KBM-7 (cell line): ENCODE measurements around the gene MAML3.

ENCODE experiments used
- DNase-seq: peaks from one replicate; pipeline ENCODE4 v3.0.0-alpha.2; 2015
- in situ Hi-C: fragments of 300-500 bp; cut with MboI; formaldehyde crosslinking; loops from 2 replicates; pipeline ENCODE4 v1.14.3; 2020; ENCODE audit warnings: low sequenced_read_pairs, low pct_unique_long_range_greater_than_20kb, mixed read lengths

The MAML3 gene

DNA sequence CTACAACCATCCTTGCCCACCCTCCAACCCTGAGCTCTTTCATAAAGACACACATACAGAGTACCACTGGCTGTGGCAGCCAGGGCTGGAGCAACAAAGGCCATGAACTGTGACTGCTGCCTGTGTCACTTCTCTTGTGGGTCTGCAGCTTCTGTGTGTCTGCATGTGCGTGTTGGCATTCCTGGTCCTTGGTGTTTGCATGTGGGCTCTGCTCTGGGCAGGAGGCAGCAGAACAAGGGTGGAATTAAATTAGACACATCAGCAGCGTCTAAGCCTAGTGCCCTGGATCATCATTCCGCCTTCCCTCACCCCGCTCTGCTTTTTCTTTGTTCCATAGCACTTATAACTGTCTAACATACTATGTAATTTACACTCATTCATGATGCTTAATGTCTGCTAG is 330.6 kb downstream of the MAML3 start:
- in situ Hi-C loops: no loop called here
- DNase-seq: no peak

DNA sequence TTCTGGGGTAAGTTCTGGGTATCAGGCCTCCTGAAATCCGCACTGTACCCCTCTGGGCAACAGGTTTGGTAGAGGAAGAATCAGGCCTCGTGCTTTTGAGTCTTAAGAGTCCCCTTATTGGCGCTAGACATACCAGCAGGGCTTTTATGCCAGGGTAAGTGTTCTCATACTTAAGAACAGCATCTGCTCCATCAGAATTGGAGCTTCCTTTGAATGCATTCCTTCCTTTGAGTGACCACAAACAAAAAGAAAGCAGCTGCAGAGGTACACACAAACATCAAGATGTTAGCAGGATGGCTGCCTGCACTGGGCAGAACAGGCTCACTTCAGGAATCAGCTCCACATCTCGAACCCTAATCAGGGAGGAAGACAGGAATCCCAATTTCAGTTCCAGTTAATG is 331.6 kb downstream of the MAML3 start:
- DNase-seq: no peak
- in situ Hi-C loops: no loop called here

- no peak for DNase-seq
- in situ Hi-C loops: no loop called here
Observed at GRCh38 chr4:139819082-139819481, 334.9 kb downstream of the MAML3 start.

DNA sequence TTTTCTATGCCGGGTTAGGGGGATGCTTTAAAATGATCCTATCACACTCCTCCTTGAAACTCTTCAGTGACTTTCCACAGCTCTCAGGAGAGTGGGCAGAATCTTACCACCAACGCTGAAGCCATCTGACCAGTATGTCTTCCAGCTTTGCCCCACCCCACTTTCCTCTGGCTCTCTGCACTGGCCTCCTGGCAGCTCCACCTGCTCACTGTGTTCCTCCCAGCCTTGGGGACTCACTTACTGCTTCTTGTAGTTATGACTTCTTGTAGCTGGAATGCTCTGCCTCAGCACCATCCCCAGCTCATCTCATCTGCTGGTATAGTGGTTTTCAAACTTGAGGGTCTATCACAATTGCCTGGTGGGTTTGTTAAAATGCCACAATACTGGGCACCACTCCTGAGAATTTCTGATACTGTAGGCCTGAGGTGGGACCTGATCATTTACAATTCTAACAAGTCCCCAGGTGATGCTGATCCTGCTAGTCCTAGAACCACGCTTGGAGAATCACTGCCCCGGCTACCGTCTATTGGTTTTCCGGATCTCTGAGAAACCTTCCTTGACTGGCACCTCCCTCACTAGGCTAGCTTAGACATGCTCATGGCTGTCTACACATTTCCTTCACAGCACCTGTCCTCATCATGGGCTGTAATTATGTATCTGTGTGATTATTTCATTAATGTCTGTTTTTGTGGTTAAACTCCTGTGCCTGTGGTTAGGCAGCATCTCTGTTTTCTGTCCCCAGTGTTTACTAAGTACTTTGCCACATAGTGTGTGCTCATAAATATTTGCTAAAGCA is 336.1 kb downstream of the MAML3 start:
- in situ Hi-C loops: no loop called here
- DNase-seq: no peak

DNA sequence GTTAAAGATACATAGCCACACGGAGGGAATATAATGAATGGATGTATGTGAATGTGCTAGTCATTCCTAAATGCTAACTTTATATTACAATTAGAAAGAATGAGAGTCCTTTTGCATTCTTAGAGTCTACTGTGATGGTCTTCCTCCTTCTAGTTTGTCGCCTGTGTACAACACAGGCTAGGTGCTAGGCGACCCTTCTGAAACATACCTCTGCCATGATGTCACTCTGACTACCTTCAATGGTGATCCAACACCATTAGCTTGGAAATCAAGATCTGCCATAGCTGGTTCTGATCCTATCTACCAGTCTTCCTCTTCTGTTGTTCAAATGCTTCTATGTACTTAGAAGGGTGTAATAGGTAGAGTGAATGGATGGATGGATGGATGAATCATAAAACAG is 337.1 kb downstream of the MAML3 start:
- in situ Hi-C loops: no loop called here
- DNase-seq: no peak

- peak; percentile 74 for DNase-seq
- in situ Hi-C loops: no loop called here
Observed at GRCh38 chr4:139815778-139816601, 338.0 kb downstream of the MAML3 start.

DNA sequence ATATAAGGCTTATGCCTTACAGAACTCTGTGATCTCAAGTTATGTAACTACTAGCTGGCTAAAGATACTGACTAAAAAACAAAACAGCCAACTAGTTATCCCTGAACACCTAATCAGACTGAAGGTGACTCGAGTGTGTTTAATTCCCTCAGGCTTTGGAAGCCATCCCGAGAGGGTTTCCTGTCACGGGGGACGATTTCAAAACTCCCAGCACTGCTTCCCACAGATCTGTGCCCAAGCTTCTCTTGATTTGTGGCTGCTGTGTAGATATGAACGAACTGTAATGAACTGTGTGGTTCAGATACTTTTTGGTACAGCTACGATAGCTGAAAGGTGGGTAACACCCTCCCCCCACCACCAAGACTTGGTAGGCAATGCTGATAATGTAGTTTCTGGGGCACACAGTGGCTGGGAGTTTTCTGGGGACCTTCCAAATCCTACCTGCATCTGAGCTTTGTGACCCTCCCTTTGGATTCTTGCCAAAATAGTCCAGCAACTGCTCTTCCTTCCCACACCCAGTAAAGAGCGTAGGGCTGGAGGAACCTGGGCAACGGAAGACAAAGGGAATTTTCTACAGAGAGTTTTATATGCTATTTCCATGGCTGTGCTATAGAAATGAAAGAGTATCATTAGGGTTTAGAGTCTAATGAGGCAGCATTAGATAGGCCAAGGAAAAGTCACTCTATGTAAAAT is 339.5 kb downstream of the MAML3 start:
- DNase-seq: no peak
- in situ Hi-C loops: no loop called here

DNA sequence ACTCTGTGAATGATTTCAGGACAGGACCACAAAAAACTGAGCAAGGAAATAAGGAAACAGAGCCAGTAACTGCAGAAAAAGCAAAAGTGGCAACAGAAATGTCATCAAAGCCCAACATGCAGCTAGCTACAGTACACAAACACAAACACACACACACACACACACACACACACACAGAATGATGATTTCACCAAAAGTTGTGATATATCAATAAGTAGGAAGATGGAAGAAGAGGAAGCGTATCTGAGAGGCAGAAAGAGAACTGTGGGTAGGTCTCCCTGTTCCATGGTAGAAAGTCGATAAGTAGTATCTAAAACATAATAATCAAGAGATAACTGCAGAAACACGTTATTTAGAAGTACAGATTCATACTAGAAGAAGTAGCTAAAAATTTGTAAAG is 340.1 kb downstream of the MAML3 start:
- no peak for DNase-seq
- in situ Hi-C loops: no loop called here

DNA sequence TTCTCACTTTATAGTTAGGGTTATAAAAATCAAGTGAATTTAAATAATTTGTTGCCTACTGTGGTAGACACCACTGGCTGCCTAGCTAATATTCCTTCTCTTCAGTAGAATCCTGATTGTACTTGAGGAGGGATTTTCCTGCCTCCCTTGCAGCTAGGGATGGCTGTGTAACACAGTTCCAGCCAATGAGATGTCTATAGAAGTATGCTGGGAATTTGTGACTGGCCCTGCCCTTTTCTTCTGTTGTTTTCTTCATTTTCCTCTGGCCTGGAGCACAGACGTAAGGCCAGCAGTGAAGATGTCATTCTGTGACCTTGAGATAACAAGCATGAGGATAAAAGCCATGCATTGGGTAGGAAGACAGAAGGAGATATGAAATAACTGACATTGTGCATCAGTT is 343.3 kb downstream of the MAML3 start:
- no peak for DNase-seq
- in situ Hi-C loops: no loop called here

DNA sequence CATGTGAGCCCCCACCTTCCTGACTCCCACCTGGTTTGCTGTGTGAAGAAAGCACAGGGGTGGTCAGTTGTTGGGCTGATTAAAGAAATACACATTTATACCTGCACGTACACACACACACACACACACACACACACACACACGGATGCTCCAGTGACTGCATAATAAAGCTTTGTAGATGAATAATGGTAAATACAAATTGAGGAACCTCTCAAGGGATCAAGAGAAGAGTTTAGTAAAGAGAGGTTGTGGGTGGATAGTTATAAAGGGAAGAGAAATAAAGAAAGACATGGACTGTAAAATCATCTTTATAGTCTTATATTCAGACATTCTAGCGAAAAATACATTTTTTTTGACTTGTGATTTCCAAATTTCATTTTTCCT is 344.2 kb downstream of the MAML3 start:
- no peak for DNase-seq
- in situ Hi-C loops: no loop called here

DNA sequence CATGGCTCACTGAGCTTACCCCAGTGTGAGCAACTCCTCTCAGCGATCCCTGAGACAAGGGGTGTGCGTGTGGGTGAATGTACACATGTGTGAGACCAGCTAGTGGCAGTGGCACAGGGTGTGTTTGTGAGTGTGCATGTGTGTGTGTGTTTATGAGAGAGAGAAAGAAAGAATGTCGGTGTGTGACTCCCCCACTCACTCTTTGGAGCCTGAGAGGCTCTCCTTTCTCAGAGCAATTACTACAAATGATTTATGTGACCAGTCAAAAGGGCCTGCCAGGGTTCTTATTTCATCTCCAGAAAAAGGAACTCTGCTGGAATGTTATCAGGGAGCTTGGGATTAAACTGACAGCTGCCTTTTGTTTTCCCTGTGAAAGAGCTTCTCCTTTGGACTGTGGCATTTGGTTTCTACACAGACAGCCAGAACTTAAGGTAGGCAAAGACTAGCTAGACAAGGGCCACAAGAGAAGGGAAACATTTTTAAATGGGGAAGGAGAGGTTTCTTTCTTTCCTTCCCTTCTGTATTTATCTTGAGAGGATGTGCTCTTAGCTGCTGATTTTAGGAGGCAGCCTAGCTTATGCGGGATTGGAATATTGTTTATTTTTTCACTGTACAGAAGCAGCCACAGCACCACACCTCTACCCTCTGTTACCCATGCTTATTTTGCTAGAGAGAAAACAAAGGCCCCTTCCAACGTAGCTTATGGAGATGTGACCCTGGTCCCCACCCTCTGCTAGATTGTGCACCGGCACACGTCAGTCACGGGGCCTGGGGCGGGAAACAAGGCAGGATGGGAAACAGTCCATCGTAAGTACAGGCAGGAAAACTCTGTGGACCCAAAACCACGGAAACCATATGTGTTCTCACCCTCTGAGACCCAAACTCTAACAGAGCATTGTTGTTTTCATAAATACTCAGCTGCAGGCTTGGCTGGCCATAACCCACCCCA is 344.9 kb downstream of the MAML3 start:
- DNase-seq: peak; percentile 24
- in situ Hi-C loops: no loop called here

GRCh38 chr4:139808381-139808807 is 345.6 kb downstream of the MAML3 start:
- peak; percentile 71 for DNase-seq
- in situ Hi-C loops: no loop called here

DNA sequence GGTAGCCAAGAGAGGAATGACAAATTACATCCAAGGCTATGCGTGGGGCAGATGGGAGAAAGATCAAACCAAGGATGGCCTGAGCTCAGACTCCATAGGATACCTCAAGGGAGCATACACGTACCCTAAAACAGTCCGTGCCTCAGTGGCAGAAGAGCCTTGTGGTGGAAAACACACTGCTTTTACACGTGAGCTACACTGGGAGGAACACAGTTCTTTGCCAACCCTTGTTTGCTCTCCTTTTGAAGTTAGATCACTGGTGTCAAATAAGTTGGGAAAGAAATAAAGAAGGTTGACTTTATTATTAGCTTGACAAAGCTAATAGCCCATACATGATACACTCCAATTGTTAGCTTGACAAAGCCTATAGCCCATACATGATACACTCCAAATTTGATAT is 346.5 kb downstream of the MAML3 start:
- in situ Hi-C loops: no loop called here
- DNase-seq: no peak

- DNase-seq: no peak
- in situ Hi-C loops: no loop called here
Observed at GRCh38 chr4:139806929-139807328, 347.1 kb downstream of the MAML3 start.

- in situ Hi-C loops: no loop called here
Observed at GRCh38 chr4:139802931-139803330, 351.1 kb downstream of the MAML3 start.

GRCh38 chr4:139802488-139802887 is 351.5 kb downstream of the MAML3 start:
- in situ Hi-C loops: no loop called here
- DNase-seq: no peak

More at GRCh38 chr4:139802931-139803330, 351.1 kb downstream of the MAML3 start:
- DNase-seq: no peak

DNA sequence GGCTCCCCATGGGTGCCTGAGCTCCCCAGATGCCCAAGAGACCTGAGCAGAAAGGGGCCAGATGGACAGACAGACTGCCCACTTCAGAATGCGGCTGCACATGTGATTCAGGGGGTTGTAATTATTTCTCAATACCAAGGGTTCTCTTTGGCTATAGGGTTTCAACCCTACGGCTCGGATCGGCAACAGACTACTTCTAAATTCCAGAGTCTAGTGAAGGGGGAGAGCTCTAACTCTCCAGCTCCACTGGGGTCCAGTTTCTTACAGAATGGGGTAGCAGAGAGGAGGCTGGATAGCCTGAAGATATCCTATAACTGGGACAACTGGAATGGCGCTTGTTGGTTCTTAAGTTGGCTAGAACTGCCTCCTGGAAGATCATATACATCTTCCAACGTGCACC is 352.1 kb downstream of the MAML3 start:
- no peak for DNase-seq
- in situ Hi-C loops: no loop called here

DNA sequence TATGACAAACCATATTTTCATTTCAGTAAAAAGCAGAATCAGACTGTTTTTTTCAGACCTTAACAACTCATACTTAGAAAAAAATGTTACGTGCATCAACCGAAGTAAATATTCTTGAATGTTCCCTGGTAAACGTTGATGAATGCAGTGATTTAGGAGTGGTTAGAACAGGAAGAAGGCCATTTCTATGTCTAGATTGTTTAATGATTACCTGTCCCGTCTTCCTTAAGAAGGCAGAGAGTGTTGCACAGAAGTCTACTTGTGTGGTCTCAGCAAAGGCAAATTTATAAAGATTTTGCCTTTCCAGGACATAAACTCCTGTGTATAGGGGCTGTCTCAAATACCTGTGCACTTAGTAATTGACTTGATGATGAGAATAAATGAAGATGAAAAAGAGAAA is 353.9 kb downstream of the MAML3 start:
- in situ Hi-C loops: no loop called here
- DNase-seq: no peak

DNA sequence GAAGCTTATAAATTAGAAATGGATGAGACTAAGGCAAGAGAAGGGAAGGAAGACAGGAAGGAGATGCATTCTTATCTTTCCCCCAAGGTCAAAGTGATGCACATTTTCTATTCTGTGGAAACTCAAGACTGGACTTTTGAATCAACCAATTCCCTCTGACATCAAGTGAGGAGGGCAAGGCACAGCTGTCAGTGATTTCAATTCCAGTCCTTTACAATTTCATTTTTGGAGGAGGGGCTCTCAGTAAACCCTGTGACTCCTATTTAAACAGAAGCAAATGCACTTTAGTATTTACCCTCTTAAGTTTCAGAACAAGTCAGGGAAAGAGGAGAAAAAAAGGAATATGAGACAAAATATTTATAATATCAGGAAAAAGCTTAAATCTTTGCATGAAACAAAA is 354.4 kb downstream of the MAML3 start:
- no peak for DNase-seq
- in situ Hi-C loops: no loop called here
